ENCODE data around the gene PIGA. TPM values are rescaled to one million over a fixed set of nuclear protein-coding genes. Genes with fewer than 3 reads are reported as not detected.

PIGA gene
- total RNA-seq, 4 donors from 2014 or later: 9.5 to 28.6 (median 14.1) TPM

DNA sequence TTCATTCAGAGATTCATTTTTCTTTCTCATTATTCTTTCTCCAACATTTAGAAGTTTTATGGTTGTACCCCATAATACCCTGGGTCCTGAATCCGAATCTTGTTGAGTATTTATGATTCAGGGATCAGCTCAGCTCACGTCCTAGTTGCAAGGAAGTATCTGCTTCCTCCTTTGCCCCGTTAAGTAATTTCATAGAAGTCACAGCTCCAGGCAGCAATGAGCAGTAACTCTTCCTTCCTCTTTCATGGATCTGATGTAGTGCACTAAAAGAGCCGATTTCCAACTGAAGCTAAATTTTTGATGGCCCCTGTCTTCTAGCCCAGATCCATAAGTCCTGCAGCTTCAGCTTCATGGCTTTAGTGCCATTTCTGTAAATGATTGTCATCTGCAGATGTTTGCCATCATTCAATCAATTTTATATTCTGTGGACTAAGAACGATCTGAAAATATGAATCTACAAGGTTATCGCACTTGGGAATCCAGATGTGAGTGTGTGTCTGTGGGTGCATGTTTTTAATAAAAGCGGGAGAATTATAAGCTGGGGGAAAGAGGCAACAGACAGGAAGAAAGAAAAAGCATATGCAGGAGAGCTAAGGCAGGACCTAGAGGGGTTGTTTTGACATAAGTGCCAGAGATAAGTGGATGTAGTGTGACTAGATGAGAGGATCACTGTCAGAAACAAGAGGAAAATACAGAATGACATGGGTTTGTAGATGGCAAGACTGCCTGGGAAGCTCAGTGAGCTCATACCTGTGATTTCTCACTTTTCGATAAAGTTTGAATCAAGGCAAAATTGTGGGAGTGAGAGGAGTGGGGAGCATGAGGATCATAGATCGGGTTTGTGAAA lies 31.4 kb upstream of the PIGA start:
- no peak for DNase-seq (ENCODE audit: low spot score in 2 of 2)
- intact Hi-C loops (cut with DNase I; ENCODE audit: low total_unique reads): no loop called here
- TF ChIP-seq, protein P1, sequence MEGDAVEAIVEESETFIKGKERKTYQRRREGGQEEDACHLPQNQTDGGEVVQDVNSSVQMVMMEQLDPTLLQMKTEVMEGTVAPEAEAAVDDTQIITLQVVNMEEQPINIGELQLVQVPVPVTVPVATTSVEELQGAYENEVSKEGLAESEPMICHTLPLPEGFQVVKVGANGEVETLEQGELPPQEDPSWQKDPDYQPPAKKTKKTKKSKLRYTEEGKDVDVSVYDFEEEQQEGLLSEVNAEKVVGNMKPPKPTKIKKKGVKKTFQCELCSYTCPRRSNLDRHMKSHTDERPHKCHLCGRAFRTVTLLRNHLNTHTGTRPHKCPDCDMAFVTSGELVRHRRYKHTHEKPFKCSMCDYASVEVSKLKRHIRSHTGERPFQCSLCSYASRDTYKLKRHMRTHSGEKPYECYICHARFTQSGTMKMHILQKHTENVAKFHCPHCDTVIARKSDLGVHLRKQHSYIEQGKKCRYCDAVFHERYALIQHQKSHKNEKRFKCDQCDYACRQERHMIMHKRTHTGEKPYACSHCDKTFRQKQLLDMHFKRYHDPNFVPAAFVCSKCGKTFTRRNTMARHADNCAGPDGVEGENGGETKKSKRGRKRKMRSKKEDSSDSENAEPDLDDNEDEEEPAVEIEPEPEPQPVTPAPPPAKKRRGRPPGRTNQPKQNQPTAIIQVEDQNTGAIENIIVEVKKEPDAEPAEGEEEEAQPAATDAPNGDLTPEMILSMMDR (IDR thresholded peaks at IDR 0.05): no peak
- no peak for TF ChIP-seq POLR2A (IDR thresholded peaks at IDR 0.05)
- 64 to 77% methylated on average over 9 of the region's 9 CpGs for WGBS, 2 donors
- H3K4me3 ChIP-seq (ENCODE audit: low read depth, poor library complexity, severe bottlenecking): no peak overlapping the region

DNA sequence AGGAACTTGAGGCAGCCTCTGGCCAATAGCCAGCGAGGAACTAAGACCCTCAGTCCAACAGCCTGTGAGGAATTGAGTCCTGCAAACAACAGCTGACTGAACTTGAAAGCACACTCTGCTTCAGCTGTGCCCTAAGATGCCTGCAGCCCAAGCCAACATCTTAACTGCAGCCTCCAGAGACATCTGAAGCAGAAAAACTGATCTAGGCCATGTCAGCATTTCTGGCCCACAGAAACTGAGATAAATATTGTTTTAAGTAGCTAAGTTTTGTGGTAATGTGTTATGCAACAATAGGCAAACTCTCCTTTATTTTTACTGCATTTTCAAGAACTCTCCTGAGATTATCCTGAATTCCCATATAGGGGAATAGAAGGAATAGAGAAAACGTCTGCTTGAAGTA lies 24.4 kb upstream of the PIGA start:
- TF ChIP-seq, protein P1 (IDR thresholded peaks at IDR 0.05): no peak
- TF ChIP-seq POLR2A (IDR thresholded peaks at IDR 0.05): no peak
- no peak for DNase-seq (ENCODE audit: low spot score in 2 of 2)
- intact Hi-C loops (cut with DNase I; ENCODE audit: low total_unique reads): no loop called here
- H3K4me3 ChIP-seq (ENCODE audit: low read depth, poor library complexity, severe bottlenecking): no peak overlapping the region
- 62 to 63% methylated on average over 2 of the region's 2 CpGs for WGBS, 2 donors

DNA sequence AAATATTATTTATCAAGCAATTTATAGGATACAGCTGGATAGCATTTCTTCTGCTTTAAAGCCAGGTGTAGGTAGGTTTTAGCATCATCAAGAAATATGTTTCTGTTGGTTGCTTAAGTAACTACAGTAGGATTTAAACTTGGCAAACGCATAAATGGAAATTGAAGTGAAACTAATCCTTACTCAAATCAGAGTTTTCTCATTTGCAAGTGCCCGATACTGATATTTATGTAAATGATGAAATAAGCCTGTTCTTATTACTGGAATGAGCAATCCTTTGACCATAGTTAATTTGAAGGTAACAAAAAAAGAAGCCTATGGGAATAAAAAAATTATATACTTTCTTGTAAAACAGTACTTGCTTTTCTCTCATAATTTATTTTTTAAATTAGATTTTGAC lies 23.2 kb upstream of the PIGA start:
- no peak overlapping the region for H3K4me3 ChIP-seq (ENCODE audit: low read depth, poor library complexity, severe bottlenecking)
- intact Hi-C loops (cut with DNase I; ENCODE audit: low total_unique reads): no loop called here
- DNase-seq (ENCODE audit: low spot score in 2 of 2): no peak
- WGBS, 2 donors: 78 to 85% methylated on average over 2 of the region's 2 CpGs
- no peak for TF ChIP-seq POLR2A (IDR thresholded peaks at IDR 0.05)
- TF ChIP-seq, protein P1 (IDR thresholded peaks at IDR 0.05): no peak

DNA sequence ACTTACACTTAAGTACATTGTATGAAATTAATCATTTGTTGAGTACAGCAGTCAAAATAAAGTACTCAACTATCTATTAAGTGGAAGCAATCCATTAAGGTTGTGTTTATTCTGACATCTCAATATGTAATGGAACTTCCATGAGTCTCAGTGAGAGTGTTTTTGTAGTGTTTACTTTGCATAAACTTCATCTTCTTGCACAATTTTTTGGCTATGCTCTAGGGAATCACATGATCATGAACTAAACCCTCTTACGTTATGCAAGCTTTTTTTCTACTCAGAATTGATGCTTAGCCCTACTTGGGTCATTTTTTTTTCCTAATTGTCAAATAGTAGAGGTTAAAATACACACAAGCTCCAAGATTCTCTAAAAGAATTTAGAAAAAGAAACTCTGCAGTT lies 21.1 kb upstream of the PIGA start:
- intact Hi-C loops (cut with DNase I; ENCODE audit: low total_unique reads): no loop called here
- H3K4me3 ChIP-seq (ENCODE audit: low read depth, poor library complexity, severe bottlenecking): no peak overlapping the region
- DNase-seq (ENCODE audit: low spot score in 2 of 2): no peak
- no peak for TF ChIP-seq POLR2A (IDR thresholded peaks at IDR 0.05)
- TF ChIP-seq, protein P1 (IDR thresholded peaks at IDR 0.05): no peak
- 21 to 38% methylated on average over 1 of the region's 1 CpG for WGBS, 2 donors

DNA sequence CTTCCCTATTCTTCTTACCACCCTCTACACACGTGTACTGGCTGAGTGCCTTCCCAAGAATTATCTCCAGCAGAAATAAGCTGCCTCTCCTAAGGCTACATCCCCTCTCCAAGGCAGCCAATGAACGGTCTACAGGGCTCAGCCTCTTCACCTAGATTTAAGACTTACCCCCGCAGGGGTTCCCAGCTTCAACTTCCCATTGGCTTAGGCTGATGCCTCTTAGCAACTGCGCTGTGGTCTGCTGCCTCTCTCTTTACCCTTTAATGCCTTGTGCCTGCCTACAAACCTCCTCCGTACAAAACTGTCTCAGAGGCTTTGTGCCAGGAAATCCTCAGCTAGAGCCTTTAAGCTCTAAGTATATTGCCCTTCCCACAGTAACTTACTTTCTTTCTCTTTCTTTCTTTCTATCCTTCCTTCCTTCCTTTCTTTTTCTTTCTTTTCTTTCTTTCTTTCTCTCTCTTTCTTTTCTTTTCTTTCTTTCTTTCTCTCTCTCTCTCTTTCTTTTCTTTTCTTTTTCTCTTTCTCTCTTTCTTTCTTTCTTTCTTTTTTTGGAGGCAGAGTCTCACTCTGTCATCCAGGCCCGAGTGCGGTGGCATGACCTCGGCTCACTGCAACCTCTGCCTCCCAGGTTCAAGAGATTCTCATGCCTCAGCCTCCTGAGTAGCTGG lies 15.1 kb upstream of the PIGA start:
- TF ChIP-seq, protein P1 (IDR thresholded peaks at IDR 0.05): no peak
- TF ChIP-seq POLR2A (IDR thresholded peaks at IDR 0.05): no peak
- H3K4me3 ChIP-seq (ENCODE audit: low read depth, poor library complexity, severe bottlenecking): no peak overlapping the region
- intact Hi-C loops (cut with DNase I; ENCODE audit: low total_unique reads): no loop called here
- no peak for DNase-seq (ENCODE audit: low spot score in 2 of 2)
- 57 to 67% methylated on average over 8 of the region's 8 CpGs for WGBS, 2 donors

Data from lower leg skin (tissue), 4 donors.